ENCODE data around the gene SMYD3.

DNA sequence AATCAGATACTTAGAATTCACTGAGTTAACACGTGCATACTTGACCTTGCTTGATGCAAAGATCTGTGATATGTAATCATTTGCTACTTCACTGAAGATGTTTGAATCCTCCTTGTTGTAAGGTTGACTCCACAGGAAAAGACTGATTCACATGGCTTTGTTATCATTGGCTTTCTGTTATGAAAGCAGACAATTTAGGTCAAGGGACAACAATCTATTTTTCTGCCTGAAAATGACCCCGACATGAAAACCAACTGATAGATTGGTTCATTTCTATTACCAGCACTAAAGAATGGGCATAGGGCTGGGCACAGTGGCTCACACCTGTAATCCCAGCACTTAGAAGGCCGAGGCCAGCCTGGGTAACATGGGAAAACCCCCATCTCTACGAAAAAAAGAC, 546.9 kb downstream of the SMYD3 start:
- TF ChIP-seq, protein P1, sequence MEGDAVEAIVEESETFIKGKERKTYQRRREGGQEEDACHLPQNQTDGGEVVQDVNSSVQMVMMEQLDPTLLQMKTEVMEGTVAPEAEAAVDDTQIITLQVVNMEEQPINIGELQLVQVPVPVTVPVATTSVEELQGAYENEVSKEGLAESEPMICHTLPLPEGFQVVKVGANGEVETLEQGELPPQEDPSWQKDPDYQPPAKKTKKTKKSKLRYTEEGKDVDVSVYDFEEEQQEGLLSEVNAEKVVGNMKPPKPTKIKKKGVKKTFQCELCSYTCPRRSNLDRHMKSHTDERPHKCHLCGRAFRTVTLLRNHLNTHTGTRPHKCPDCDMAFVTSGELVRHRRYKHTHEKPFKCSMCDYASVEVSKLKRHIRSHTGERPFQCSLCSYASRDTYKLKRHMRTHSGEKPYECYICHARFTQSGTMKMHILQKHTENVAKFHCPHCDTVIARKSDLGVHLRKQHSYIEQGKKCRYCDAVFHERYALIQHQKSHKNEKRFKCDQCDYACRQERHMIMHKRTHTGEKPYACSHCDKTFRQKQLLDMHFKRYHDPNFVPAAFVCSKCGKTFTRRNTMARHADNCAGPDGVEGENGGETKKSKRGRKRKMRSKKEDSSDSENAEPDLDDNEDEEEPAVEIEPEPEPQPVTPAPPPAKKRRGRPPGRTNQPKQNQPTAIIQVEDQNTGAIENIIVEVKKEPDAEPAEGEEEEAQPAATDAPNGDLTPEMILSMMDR (IDR thresholded peaks at IDR 0.05): no peak
- TF ChIP-seq RARB (CRISPR knock-in tag; IDR thresholded peaks at IDR 0.05) (no peak), RAD21 (conservative IDR thresholded peaks at IDR 0.05 in 1 of 2, IDR thresholded peaks at IDR 0.05 in 1 of 2) (no peak), HOXB13 (CRISPR knock-in tag; IDR thresholded peaks at IDR 0.05; ENCODE audit: low read depth) (no peak), ESRRA (IDR thresholded peaks at IDR 0.05; ENCODE audit: borderline replicate concordance, low read length) (no peak), MYC (IDR thresholded peaks at IDR 0.05; ENCODE audit: borderline replicate concordance, low read length) (no peak)
- TF ChIP-seq, protein P2, sequence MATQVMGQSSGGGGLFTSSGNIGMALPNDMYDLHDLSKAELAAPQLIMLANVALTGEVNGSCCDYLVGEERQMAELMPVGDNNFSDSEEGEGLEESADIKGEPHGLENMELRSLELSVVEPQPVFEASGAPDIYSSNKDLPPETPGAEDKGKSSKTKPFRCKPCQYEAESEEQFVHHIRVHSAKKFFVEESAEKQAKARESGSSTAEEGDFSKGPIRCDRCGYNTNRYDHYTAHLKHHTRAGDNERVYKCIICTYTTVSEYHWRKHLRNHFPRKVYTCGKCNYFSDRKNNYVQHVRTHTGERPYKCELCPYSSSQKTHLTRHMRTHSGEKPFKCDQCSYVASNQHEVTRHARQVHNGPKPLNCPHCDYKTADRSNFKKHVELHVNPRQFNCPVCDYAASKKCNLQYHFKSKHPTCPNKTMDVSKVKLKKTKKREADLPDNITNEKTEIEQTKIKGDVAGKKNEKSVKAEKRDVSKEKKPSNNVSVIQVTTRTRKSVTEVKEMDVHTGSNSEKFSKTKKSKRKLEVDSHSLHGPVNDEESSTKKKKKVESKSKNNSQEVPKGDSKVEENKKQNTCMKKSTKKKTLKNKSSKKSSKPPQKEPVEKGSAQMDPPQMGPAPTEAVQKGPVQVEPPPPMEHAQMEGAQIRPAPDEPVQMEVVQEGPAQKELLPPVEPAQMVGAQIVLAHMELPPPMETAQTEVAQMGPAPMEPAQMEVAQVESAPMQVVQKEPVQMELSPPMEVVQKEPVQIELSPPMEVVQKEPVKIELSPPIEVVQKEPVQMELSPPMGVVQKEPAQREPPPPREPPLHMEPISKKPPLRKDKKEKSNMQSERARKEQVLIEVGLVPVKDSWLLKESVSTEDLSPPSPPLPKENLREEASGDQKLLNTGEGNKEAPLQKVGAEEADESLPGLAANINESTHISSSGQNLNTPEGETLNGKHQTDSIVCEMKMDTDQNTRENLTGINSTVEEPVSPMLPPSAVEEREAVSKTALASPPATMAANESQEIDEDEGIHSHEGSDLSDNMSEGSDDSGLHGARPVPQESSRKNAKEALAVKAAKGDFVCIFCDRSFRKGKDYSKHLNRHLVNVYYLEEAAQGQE (IDR thresholded peaks at IDR 0.05): no peak
- TF ChIP-seq, protein P3, sequence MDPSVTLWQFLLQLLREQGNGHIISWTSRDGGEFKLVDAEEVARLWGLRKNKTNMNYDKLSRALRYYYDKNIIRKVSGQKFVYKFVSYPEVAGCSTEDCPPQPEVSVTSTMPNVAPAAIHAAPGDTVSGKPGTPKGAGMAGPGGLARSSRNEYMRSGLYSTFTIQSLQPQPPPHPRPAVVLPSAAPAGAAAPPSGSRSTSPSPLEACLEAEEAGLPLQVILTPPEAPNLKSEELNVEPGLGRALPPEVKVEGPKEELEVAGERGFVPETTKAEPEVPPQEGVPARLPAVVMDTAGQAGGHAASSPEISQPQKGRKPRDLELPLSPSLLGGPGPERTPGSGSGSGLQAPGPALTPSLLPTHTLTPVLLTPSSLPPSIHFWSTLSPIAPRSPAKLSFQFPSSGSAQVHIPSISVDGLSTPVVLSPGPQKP (IDR thresholded peaks at IDR 0.05; ENCODE audit: low read depth, low read length): no peak
